WTC11 (cell line): ENCODE results near the gene BTBD19. TPM values are rescaled to one million over a fixed set of nuclear protein-coding genes. Genes with fewer than 3 reads are reported as not detected.

ENCODE experiments used
- ATAC-seq: fragments of 200-7000 bp; cut with Tn5 transposase; 2 replicates; pipeline ENCODE4 v1.10.0; 2021; ENCODE audit warnings: mild to moderate bottlenecking, moderate library complexity
- CTCF ChIA-PET: fragments of 300-600 bp; sonication (Branson Sonifier 250); formaldehyde crosslinking; loops from one replicate; lab custom pipeline; 2021; ENCODE audit warnings: antibody characterized with exemption; lab: Charles Lee
- POLR2A ChIA-PET: fragments of 350-600 bp; sonication (Branson Sonifier 250); formaldehyde crosslinking; loops from one replicate; lab custom pipeline; 2021; ENCODE audit warnings: antibody characterized with exemption; lab: Charles Lee
- DNase-seq: peaks from one replicate; pipeline ENCODE4 v3.0.0; 2021; ENCODE audit warnings: low spot score
- H3K27ac Mint-ChIP-seq: 2 replicates; pipeline ENCODE4 v1.8.0; 2021; ENCODE audit warnings: mixed read lengths
- H3K27me3 Mint-ChIP-seq: 2 replicates; pipeline ENCODE4 v1.8.0; 2021; ENCODE audit warnings: low read depth, mild to moderate bottlenecking, moderate library complexity, mixed read lengths
- H3K36me3 Mint-ChIP-seq: 2 replicates; pipeline ENCODE4 v1.8.0; 2021; ENCODE audit warnings: mixed read lengths
- H3K4me1 Mint-ChIP-seq: 2 replicates; pipeline ENCODE4 v1.8.0; 2022; ENCODE audit warnings: mixed read lengths
- H3K4me3 Mint-ChIP-seq: 2 replicates; pipeline ENCODE4 v1.8.0; 2021; ENCODE audit warnings: mild to moderate bottlenecking, moderate library complexity, mixed read lengths
- H3K9me3 Mint-ChIP-seq: 2 replicates; pipeline ENCODE4 v1.8.0; 2021; ENCODE audit warnings: mixed read lengths
- ATF6 ChIP-seq: sonication (generic); formaldehyde crosslinking; IDR thresholded peaks from 2 replicates; pipeline ENCODE4 v1.8.1; 2023; ENCODE audit warnings: mild to moderate bottlenecking, missing genetic modification reagents
- CDX4 ChIP-seq: fragments of 250-450 bp; sonication (Bioruptor Pico); IDR thresholded peaks from 2 replicates; pipeline ENCODE4 v1.9.0; 2021; ENCODE audit warnings: moderate library complexity, mild to moderate bottlenecking, inconsistent platforms, borderline replicate concordance
- CREM ChIP-seq: sonication (generic); formaldehyde crosslinking; IDR thresholded peaks from 2 replicates; pipeline ENCODE4 v1.8.1; 2022; ENCODE audit warnings: mild to moderate bottlenecking, missing genetic modification reagents, moderate library complexity
- FOXJ3 ChIP-seq: sonication (generic); formaldehyde crosslinking; IDR thresholded peaks from 2 replicates; pipeline ENCODE4 v1.9.0; 2021; ENCODE audit warnings: missing genetic modification reagents, mild to moderate bottlenecking, borderline replicate concordance
- HMGXB4 ChIP-seq: sonication (generic); formaldehyde crosslinking; IDR thresholded peaks from 2 replicates; pipeline ENCODE4 v1.8.1; 2023; ENCODE audit warnings: mild to moderate bottlenecking, moderate library complexity, missing genetic modification reagents
- IRF1 ChIP-seq: sonication (generic); formaldehyde crosslinking; IDR thresholded peaks from 2 replicates; pipeline ENCODE4 v1.8.0; 2023; ENCODE audit warnings: missing genetic modification reagents
- JAZF1 ChIP-seq: fragments of 250-450 bp; sonication (Bioruptor Pico); IDR thresholded peaks from 2 replicates; pipeline ENCODE4 v1.9.0; 2021; ENCODE audit warnings: moderate library complexity, mild to moderate bottlenecking, inconsistent platforms
- JUN ChIP-seq: sonication (generic); formaldehyde crosslinking; IDR thresholded peaks from 2 replicates; pipeline ENCODE4 v1.8.0; 2023; ENCODE audit warnings: mild to moderate bottlenecking, missing genetic modification reagents
- KAT7 ChIP-seq: sonication (generic); formaldehyde crosslinking; IDR thresholded peaks from 2 replicates; pipeline ENCODE4 v1.8.1; 2023; ENCODE audit warnings: missing genetic modification reagents, mild to moderate bottlenecking, borderline replicate concordance
- MLX ChIP-seq: sonication (generic); formaldehyde crosslinking; IDR thresholded peaks from 2 replicates; pipeline ENCODE4 v1.8.1; 2023; ENCODE audit warnings: mild to moderate bottlenecking, missing genetic modification reagents, moderate library complexity
- NFE2L1 ChIP-seq: sonication (generic); formaldehyde crosslinking; IDR thresholded peaks from 2 replicates; pipeline ENCODE4 v1.8.1; 2023; ENCODE audit warnings: missing genetic modification reagents
- NR1H2 ChIP-seq: sonication (generic); formaldehyde crosslinking; IDR thresholded peaks from 2 replicates; pipeline ENCODE4 v1.9.0; 2021; ENCODE audit warnings: mild to moderate bottlenecking, moderate library complexity, missing genetic modification reagents
- NR3C1 ChIP-seq: sonication (generic); formaldehyde crosslinking; conservative IDR thresholded peaks from 2 replicates; pipeline ENCODE4 v1.8.1; 2023; ENCODE audit warnings: low read depth, mild to moderate bottlenecking, missing genetic modification reagents
- RORB ChIP-seq: fragments of 250-450 bp; sonication (Bioruptor Pico); IDR thresholded peaks from 2 replicates; pipeline ENCODE4 v1.9.0; 2021; ENCODE audit warnings: mild to moderate bottlenecking
- SOX15 ChIP-seq: fragments of 250-450 bp; sonication (Bioruptor Pico); IDR thresholded peaks from 2 replicates; pipeline ENCODE4 v1.9.0; 2021; ENCODE audit warnings: mild to moderate bottlenecking
- TEAD4 ChIP-seq: sonication (generic); formaldehyde crosslinking; IDR thresholded peaks from 2 replicates; pipeline ENCODE4 v1.8.0; 2022; ENCODE audit warnings: mild to moderate bottlenecking, missing genetic modification reagents
- ZMAT4 ChIP-seq: fragments of 250-450 bp; sonication (Bioruptor Pico); IDR thresholded peaks from 2 replicates; pipeline ENCODE4 v1.9.0; 2021; ENCODE audit warnings: mild to moderate bottlenecking
- ZNF121 ChIP-seq: sonication (generic); formaldehyde crosslinking; IDR thresholded peaks from 2 replicates; pipeline ENCODE4 v1.8.0; 2023; ENCODE audit warnings: missing genetic modification reagents
- ZNF281 ChIP-seq: sonication (generic); formaldehyde crosslinking; IDR thresholded peaks from 2 replicates; pipeline ENCODE4 v1.8.0; 2023; ENCODE audit warnings: mild to moderate bottlenecking, missing genetic modification reagents
- ZNF423 ChIP-seq: fragments of 250-450 bp; sonication (Bioruptor Pico); IDR thresholded peaks from 2 replicates; pipeline ENCODE4 v2.1.2; 2022; ENCODE audit warnings: mild to moderate bottlenecking, moderate library complexity
- ZNF425 ChIP-seq: fragments of 250-450 bp; sonication (Bioruptor Pico); conservative IDR thresholded peaks from 2 replicates; pipeline ENCODE4 v1.9.0; 2021; ENCODE audit warnings: mild to moderate bottlenecking
- ZNF512 ChIP-seq: sonication (generic); formaldehyde crosslinking; IDR thresholded peaks from 2 replicates; pipeline ENCODE4 v1.8.1; 2022; ENCODE audit warnings: missing genetic modification reagents, borderline replicate concordance
- total RNA-seq: library from RNA; stranded (reverse); gene quantifications from 3 replicates; pipeline ENCODE4 v1.2.3, GENCODE V29; 2021

Gene BTBD19
- total RNA-seq, 1 experiment from 2014 or later: 1.7 TPM

GRCh38 chr1:44847845-44848244, 39.5 kb downstream of the BTBD19 start:
- Mint-ChIP-seq H3K4me3 (no peak overlapping the region), H3K4me1 (peaks cover 12% of the 10 kb centered on the region), H3K27me3 (peaks cover 12% of the 10 kb centered on the region; the same call in 1 of the 2 replicates), H3K27ac (no peak overlapping the region), H3K9me3 (no peaks in the 10 kb centered on the region), H3K36me3 (no peaks in the 10 kb centered on the region)
- ChIA-PET POLR2A (interaction anchor here (0.5 kb wide), 1 partner anchor 21 kb away, joined by 4 read pairs; no protein-coding TSS in a partner anchor), CTCF (interaction anchor here (0.6 to 1.4 kb wide), 3 partner anchors 12 to 87 kb away, joined by 3 to 6 read pairs (median 3); no protein-coding TSS in a partner anchor)
- DNase-seq (no peak), ATAC-seq (no peak)
- TF ChIP-seq ZNF423 (CRISPR knock-in tag) (no peak), IRF1 (CRISPR knock-in tag) (no peak), MLX (no peak), ZNF512 (CRISPR knock-in tag) (no peak), CREM (CRISPR knock-in tag) (no peak), NR1H2 (CRISPR knock-in tag) (no peak), JUN (no peak), ZNF281 (CRISPR knock-in tag) (no peak), SOX15 (CRISPR knock-in tag) (no peak), FOXJ3 (CRISPR knock-in tag) (no peak), HMGXB4 (no peak), RORB (CRISPR knock-in tag) (no peak), NFE2L1 (CRISPR knock-in tag) (no peak), TEAD4 (no peak)

GRCh38 chr1:44848456-44849181, 40.3 kb downstream of the BTBD19 start:
- CTCF ChIA-PET: interaction anchor here (0.7 to 1.4 kb wide), 2 partner anchors 13 to 86 kb away, joined by 3 to 6 read pairs; no protein-coding TSS in a partner anchor
- TF ChIP-seq JAZF1 (CRISPR knock-in tag) (no peak), NR3C1 (CRISPR knock-in tag) (no peak), ZNF121 (CRISPR knock-in tag) (no peak), ZNF425 (CRISPR knock-in tag) (no peak), ZMAT4 (CRISPR knock-in tag) (no peak), ATF6 (no peak), CDX4 (no peak), KAT7 (CRISPR knock-in tag) (no peak)

More at GRCh38 chr1:44848456-44849181, 40.3 kb downstream of the BTBD19 start:
- peaks cover 12% of the 10 kb centered on the region; the same call in 1 of the 2 replicates for H3K27me3 Mint-ChIP-seq
- POLR2A ChIA-PET: interaction anchor here (0.5 kb wide), 2 partner anchors 20 to 164 kb away, joined by 4 to 6 read pairs; no protein-coding TSS in a partner anchor
- H3K36me3 Mint-ChIP-seq: no peaks in the 10 kb centered on the region
- no peak overlapping the region for H3K4me3 Mint-ChIP-seq
- ATAC-seq: no peak
- no peak for DNase-seq
- H3K9me3 Mint-ChIP-seq: no peaks in the 10 kb centered on the region
- H3K4me1 Mint-ChIP-seq: peaks cover 12% of the 10 kb centered on the region
- no peak overlapping the region for H3K27ac Mint-ChIP-seq
